ENCODE data around the gene S100A2.
A peak's percentile ranks its signal among the peaks of the same experiment; 100 is the strongest.

The S100A2 gene

GRCh38 chr1:153565529-153566374 is at the start of gene S100A2:
Gene S100A2, minus strand, starts transcription at chr1:153565844. Its CDS starts 1,967 bp downstream, at chr1:153563877.
- DNase-seq (ENCODE audit: low read depth, low spot score) = no peak

- DNase-seq (ENCODE audit: low read depth, low spot score) = no peak
These were observed 49.8 kb upstream of the S100A2 start for GRCh38 chr1:153615406-153615805.

GRCh38 chr1:153614906-153615305 is 49.3 kb upstream of the S100A2 start:
- no peak for DNase-seq (ENCODE audit: low read depth, low spot score)

- DNase-seq (ENCODE audit: low read depth, low spot score) = no peak
These were observed 48.7 kb upstream of the S100A2 start for GRCh38 chr1:153614189-153614900.

- DNase-seq (ENCODE audit: low read depth, low spot score) = no peak
These were observed 47.8 kb upstream of the S100A2 start for GRCh38 chr1:153613406-153613805.

- DNase-seq (ENCODE audit: low read depth, low spot score) = no peak
These were observed 47.2 kb upstream of the S100A2 start, which contains the start of gene S100A16 for GRCh38 chr1:153612755-153613331. Gene S100A16, minus strand, starts transcription at chr1:153613137. Its CDS starts 4,986 bp downstream, at chr1:153608151.

DNA sequence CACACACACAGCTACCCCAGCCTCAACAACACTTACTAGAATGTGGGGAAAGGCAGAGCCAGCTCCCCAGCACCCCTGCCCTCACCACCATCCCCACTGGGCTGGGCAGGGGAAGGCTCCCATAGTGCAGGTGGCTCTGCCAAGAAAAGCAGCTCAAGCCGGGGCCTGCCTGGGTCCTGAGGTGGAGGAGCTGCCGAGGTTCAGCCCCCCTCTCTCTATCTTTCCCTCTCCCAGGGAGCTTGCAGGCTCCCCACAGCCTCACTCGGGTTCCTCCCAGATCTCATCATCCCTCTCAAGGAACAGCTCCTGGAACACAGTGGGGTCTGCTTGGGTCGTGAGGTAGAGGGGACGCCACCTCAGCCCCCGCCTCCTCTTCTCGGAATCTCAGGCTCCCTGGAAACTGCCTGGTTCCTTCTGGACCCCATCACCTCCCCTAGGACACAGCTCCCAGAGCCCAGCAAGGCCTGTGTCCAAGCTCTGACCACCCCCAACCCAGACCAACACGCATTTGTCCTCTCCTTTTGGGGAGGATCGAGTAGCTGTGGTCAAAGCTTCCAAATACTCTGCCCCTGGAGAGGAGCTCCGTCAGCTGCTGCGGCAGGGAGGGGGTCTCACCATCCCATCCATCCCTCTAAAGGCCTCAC is 46.6 kb upstream of the S100A2 start:
- DNase-seq (ENCODE audit: low read depth, low spot score) = no peak

DNA sequence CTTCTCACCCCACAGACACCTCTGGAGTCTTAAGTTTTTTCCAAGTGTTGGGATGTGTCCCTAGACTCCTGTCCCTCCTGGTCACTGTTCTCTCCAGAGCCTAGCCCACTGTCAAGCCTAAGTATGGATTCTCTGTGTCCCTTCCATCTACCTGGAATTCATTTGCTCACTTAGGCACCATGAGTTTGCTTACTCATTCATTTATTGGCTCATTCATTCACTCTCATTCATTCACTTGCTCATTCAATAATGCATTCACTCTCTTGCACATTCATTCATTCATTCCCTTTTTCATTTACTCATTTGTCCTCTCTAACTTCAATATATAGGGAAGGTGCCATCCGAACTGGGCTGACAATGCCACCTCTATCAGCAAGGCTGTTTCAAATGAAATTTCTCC is 45.7 kb upstream of the S100A2 start:
- no peak for DNase-seq (ENCODE audit: low read depth, low spot score)

DNA sequence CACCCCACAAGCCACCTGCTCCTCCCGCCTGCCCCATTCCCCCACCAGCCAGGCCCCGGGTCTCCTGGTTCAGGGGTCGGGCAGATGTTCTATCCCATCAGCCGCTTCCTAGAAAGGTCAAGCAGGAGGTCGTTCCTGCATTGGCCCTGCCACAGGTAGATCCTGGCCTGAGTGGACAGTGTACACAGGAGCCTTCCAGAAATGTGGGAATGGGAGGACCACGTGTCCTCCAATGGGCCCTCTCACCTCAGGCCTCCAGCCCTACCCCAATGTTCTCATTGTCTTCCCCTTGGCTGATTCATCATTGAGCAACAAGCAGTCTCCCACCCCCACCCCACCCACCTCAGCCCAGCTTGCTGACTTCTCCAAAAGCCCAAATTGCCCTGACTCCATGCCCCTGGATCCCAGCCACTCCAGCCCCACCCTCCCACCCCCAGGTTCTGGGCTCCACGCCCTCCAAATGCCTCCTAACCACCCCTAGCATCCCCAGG is 45.2 kb upstream of the S100A2 start:
- DNase-seq (ENCODE audit: low read depth, low spot score) = no peak

DNA sequence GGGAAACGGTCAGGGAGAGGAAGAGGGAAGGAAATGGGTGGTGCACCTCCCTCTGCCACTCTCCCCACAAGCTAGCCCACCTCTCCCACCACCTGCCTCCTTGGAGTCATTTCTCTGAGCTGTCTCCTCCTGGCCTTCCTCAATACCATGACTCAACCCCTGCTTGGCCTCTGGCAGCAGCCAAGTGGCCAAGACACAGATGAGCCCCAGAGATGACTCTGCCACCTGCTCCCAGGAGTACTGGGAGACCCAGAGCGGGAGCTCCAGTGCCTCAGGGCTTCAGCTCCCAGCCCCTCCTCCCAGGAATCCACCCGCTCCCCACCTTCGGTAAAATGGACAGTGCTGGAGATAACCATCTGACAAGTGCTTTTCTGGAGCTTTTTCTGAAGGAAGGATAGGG is 44.7 kb upstream of the S100A2 start:
- no peak for DNase-seq (ENCODE audit: low read depth, low spot score)

DNA sequence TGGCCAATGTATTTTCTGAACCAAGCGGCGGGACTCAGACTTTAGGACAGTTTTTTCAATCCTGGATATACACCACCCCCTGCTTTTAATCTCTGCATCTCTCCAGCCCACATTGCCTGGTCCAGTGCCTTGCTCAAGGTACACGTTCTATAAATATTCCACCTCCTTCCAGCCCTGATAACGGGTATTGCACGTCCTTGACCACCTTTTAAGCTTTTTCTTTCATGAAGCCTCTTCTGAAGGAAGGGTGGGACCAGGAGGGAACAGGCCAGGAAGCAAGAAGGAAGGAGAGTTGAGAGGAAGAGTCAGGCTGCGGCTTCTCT is 43.9 kb upstream of the S100A2 start:
- DNase-seq (ENCODE audit: low read depth, low spot score) = no peak

- DNase-seq (ENCODE audit: low read depth, low spot score) = peak; percentile 64
These were observed 43.3 kb upstream of the S100A2 start for GRCh38 chr1:153608742-153609584.

- DNase-seq (ENCODE audit: low read depth, low spot score) = no peak
These were observed 42.5 kb upstream of the S100A2 start for GRCh38 chr1:153608089-153608682.

DNA sequence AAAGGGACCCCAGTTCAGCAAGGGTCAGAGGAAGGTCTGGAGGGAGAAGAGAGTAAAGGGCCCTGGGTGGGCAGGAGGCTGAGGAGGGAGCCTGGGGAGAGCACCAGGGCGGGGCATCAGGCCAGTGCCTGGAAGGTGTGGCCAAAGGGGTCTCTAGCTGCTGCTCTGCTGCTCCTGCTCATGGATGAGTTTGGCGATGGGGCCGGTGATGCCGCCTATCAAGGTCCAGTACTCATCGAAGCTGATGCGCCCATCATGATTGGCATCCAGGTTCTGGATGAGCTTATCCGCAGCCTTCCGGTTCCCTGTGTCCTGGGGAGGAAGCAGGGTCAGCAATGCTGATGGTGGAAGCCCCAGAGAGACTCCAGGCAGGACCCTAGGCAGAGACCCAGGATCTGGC is 41.7 kb upstream of the S100A2 start:
- no peak for DNase-seq (ENCODE audit: low read depth, low spot score)

DNA sequence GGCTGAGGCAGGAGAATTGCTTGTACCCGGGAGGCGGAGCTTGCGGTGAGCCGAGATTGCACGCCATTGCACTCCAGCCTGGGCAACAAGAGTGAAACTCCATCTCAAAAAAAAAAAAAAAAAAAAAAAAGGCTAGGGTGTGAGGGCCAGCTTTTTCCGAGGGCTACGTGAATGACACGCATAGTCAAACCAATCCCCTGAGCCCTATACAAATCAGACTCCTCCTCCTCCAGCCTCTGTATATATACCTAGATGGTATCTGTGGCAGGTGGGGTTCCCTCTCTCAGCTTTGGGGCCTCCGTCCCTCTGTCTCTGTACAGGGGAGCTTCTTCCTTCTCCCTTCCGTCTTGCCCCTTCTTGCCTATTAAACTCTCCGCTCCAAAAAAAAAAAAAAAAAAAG is 40.5 kb upstream of the S100A2 start:
- no peak for DNase-seq (ENCODE audit: low read depth, low spot score)

DNA sequence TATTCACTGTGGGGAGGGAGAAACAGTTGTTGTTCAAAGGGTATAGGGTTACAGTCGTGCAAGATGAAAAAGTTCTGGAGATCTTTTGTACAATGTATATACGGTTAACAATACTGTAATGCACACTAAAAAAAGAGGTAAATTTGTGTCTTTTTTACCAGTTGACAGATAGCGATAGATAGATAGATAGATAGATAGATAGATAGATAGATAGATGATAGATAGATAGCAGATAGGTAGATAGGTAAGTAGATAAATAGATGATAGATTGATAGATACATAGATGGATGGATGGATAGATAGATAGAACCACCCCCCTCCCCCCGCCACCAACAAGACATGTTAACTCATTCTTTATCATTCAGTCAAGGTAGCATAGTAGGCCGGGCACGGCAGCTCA is 37.1 kb upstream of the S100A2 start:
- DNase-seq (ENCODE audit: low read depth, low spot score) = no peak

DNA sequence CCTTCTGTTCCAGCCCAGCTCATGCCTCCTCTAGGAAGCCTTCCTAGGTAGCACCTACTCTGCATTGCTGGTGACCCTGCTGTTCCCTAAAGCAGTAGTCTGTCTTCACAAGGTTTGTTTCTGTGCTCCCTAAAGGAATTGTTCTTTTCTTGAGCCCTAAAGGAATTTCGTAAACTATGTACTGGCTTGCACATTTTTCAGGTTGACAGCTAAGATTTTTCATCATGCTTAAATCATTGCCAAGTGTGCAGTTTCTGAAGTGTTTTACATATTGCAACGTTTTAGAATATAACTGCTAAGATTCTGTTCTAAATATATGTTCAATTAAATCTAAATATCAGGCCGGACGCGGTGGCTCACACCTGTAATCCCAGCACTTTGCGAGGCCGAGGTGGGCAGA is 34.2 kb upstream of the S100A2 start:
- no peak for DNase-seq (ENCODE audit: low read depth, low spot score)

DNA sequence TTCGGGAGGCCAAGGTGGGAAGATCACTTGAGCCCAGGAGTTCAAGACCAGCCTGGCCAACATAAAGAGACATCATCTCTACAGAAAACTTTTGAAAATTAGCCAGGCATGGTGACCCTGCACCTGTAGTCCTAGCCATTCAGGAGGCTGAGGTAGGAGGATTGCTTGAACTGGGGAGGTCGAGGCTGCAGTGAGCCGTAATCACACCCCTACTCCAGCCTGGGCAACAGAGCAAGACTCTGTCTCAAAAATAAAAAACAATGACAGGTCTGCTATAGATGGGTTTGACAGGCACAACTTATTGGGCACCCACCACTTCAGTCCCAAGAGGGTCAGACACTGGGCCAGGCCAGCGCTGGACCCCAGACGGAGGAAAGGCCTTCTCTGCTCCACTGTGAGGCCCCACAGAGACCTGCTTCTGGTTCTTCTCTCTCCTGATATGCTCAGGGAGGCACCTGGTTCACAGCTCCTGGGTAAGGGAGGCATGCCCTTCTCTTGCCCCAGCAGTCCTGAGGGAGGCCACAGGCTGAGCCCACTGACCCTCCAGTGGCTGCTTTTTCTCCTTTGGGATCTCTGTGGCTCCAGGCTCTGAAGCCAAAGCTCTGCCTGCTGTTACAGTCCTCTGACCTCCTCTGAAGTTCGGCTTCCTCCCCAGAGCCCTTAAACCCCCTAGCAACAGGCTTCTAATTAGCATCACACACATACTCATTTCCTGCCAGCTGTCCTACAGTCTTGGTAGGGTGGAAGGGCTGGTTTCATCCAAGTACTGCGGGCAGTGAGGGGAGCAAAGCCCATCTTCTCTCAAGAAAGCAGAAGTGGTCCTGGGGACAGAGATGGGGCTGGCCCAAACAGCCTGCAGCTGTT is 32.9 kb upstream of the S100A2 start:
- no peak for DNase-seq (ENCODE audit: low read depth, low spot score)

GRCh38 chr1:153597206-153597605 is 31.6 kb upstream of the S100A2 start:
- no peak for DNase-seq (ENCODE audit: low read depth, low spot score)

GRCh38 chr1:153592748-153593147 is 27.1 kb upstream of the S100A2 start:
- no peak for DNase-seq (ENCODE audit: low read depth, low spot score)
